Occipital lobe (tissue), 2 donors: ENCODE measurements around the gene MME. TPM values are rescaled to one million over a fixed set of nuclear protein-coding genes. Genes with fewer than 3 reads are reported as not detected.
"Not testable (repeated sequence)": the region's sequence is repeated elsewhere in the genome, so short reads cannot be mapped to it uniquely, and the experiment has no call there.

Experiments
- DNase-seq: peaks from one replicate; lab custom pipeline; 2025; lab: John Stamatoyannopoulos, UW
- total RNA-seq: library from RNA; depleted of rRNA; stranded (reverse); fragments of >200 nt; gene quantifications from one replicate; pipeline ENCODE4 v1.2.3, GENCODE V29; 2014

Gene MME
- total RNA-seq, 1 donor from 2014 or later: 7.2 TPM

GRCh38 chr3:155083313-155083905, 3.3 kb downstream of the MME start:
- no peak for DNase-seq

DNA sequence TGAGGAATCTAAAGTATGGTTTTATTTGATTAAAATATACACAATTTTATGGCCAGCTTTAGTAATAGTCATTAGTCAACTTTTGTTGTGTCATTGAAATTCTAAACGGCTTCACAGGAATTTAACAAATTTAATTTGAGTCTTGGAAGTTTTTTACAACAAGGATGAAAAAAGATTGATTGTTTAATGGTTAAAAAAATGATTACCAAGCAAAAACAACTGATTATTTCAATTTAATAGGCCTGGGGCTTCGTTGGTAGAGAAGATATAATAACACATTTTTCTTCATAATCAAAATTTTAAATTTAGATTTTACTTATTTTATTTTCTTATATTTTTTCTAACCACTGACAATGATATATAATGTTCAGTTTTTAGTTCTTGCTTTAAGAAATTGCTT, 4.4 kb downstream of the MME start:
- no peak for DNase-seq

DNA sequence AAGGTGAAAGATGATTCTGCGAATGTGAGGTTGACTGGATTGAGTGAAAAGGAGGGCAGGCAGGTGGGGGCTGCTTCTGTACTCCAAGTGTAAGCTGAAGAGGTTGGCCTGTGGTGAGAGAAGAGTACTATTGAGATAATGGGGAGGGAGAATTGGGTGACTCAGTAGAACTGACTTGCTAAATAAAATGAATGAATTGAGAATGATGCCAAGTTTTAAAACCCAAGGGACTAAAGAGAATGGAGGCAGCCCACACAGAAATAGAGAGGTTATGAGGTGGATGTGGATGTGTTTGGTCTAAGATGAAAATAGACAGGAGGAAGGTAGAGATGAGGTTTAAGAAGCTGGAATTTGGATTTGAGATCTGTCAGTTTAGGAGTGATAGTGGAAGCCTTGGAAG, 5.9 kb downstream of the MME start:
- DNase-seq: no peak

DNA sequence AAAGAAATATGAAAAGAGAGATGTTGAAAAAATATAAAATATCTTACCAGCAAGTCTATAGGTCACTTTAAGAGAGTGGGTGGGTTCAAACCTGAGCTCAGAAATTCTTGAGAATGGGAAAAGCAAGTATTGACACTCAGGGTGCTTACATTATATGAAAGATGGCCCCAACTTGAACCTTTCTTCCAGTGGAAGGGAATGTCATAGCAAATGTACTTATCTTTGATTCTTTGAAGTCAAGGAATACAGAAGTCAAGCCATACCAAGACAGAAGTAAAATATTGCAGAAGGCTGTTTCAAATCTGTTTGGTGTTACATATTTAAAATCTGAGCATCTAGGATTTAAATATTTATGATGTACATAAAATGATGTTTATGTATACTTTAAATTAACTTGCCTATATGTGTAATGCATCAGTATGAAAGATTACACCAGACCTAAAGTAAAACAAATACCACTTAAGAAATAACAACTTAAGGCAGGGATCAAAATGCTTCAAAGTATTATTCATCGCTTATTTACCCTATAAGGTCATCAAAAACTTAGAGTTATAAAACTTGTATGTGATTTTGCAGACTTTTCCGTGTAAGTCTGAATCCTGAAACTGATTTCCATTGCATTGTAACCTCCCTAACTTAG, 8.7 kb downstream of the MME start:
- no peak for DNase-seq

DNA sequence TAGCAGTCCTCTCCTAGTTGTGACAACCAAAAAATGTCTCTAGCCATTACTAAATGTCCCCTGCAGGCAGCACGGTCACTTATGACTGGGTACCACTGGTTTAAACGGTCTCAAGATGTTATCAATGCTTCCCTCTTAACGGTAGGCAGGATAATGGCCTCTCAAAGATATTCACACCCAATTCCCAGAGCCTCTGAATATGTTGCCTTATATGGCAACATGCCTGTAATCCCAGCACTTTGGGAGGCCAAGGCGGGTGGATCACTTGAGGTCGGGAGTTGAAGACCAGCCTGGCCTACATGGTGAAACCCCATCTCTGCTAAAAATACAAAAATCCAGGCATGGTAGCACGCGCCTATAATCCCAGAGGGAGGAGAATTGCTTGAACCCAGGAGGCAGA, 9.4 kb downstream of the MME start:
- no peak for DNase-seq

DNA sequence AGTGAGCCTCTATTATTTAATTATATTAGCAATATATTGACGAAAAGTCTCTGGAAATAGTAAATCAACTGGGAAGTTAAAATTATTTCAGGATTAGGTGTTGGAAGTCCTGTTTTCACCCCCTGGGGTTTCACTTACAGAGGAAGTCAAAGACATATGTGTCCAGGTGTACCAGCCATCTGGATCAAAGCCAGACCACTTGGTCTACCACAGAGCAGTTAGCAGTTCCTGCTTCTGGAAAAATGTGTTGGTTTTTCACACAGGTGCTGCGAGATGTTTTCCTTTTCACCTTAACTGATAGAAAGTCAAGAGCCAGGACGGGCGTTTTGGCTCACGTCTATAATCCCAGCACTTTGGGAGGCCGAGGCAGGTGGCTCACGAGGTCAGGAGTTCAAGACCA, 13.1 kb downstream of the MME start:
- no peak for DNase-seq

- DNase-seq: no peak
Measured at GRCh38 chr3:155096303-155097008, 16.3 kb downstream of the MME start.

DNA sequence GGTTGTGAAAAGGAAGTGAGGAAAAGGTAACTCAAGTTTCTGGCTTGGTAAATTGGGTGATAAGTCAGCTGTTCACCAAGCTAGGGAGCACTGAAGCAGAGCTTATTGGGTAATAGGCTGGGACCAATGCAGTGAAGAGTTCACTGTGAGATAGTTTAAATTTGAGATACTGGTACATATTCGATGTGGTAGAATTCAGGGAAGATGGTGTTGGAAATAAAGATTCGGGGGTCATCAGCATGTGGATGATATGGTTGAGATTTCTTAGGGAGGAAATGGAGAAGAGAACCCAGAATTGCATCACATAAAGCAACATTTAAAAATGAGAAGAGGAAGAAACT, 16.9 kb downstream of the MME start:
- DNase-seq: no peak

DNA sequence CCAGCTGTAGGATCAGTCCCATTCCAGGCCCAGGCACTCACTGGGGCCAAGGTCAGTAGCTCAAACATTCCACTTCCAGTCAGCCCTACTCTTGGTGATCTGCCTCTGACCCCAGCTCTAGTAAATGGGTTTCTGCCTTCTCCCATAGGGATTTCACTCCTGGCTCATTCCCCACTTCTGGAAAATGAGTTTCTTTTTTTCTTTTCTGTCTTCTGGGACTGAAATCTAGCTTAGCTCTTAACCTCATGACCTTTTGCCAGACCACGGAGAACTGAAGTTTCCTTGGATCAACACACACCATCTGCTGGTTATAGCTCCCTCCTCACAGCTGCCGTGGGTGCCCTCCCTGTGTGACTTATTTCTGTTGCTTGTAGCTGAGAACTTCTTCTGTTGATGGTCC, 21.3 kb downstream of the MME start:
- no peak for DNase-seq

GRCh38 chr3:155102329-155102728, 22.2 kb downstream of the MME start:
- DNase-seq: no peak

DNA sequence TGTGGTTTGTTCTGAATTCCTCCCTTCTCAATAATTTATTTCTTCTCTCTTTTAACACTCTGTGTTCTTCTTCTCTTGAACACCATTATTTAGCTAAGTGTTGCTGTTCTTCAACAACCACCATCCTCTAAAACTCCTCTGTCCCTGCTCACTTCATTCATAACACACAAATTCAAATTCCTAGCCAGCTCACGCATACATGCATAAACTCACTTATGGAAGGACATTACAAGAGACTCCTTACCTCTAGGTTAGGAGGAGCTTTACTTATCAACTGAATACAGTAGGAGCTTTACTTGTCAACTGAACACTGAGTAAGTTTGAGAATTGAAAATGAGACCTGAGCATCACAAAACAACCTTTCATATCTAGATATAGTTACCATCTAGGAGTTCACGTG, 23.6 kb downstream of the MME start:
- no peak for DNase-seq

DNA sequence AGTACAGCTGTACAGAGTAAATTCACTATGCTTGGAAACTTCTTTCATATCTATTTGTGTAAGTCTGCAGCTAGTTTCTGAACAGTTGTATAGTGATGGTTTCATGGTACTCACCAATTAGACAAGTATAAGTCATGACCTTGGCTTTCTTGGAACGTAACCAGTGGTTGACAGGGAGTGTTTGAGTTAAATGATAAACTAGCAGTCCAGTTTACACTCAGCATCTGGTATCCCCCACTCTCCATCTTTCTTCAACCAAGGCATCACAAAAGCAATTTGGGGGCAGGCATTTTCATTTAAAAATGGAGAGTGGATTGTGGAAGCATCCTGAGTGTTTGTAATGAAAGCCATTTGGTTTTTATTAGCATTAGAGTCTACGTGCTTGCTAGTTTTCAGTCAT, 26.0 kb downstream of the MME start:
- DNase-seq: no peak

DNA sequence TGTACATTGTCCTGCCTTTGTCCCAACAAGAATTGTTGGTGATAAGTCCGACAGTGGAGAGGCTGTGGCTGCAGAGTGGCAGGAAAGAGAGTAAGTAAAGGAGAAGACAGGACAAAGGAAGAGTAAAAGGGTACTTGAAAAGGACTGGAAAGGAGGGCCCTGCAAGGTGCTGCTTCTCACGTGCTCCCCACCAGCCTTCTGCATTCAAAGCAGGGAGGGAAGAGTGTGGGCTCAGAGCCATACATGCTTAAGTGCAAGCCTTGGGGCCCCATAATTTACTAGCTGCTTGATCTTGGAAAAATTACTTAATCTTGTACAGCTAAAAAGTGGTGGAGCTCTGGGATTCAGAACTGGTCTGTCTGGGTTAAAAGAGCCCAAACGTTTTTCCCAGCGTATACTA, 29.9 kb downstream of the MME start:
- no peak for DNase-seq

GRCh38 chr3:155110996-155111901, 31.1 kb downstream of the MME start:
- DNase-seq: no peak

DNA sequence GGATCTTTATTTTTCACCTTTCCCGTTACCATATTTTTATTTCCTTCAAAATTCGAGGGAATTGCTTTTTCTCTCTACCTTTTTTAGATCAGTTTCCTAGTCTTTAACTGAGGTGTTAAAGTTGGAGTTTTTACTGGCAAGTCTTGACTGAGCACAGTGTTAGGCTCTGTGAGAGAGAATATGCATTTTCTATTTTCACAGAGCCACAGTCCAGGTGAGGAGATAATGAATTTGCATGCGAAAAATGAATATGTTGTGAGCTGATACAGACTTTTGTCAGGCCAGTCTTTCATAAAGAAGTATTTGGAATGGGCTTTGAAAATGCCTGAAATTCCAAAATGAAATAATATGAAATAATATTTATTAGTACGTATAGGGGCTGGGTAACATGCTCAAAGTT, 31.9 kb downstream of the MME start:
- no peak for DNase-seq

DNA sequence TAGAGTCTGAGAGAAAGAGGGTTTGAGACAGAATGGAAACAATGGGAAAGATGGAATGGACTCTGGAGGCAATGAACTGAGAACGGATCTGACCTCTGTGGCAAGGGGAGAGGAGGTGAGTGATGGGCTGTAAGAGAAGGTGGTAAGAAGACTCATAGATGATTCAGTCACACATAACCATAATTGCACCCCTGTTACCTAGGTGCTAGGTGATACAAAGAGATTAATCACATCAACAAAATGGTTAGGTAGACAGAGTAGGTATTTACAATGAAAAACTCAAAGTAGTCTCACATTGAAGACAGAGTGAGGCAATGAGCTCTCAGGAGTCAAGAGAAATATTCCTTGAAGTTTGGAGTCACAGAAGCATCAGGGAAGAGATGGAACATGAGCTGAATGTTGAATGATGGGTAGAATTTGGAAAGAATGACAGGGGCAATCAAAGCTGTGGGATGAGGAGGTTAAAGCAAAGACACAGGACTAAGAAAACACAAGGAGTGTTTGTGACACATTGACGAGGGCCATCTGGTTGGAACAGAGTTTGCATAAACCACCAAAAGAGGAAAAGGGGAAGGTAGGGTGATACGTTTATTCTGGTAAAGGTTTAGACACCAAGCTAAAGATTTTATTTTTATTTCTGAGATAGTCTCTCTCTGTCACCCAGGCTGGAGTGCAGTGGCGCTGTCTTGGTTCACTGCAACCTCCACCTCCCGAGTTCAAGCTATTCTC, 32.7 kb downstream of the MME start:
- no peak for DNase-seq

DNA sequence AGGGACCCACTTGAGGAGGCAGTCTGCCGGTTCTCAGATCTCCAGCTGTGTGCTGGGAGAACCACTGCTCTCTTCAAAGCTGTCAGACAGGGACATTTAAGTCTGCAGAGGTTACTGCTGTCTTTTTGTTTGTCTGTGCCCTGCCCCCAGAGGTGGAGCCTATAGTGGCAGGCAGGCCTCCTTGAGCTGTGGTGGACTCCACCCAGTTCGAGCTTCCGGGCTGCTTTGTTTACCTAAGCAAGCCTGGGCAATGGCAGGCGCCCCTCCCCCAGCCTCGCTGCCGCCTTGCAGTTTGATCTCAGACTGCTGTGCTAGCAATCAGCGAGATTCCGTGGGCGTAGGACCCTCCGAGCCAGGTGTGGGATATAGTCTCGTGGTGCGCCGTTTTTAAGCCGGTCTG, 44.6 kb downstream of the MME start:
- DNase-seq: not testable (repeated sequence)

DNA sequence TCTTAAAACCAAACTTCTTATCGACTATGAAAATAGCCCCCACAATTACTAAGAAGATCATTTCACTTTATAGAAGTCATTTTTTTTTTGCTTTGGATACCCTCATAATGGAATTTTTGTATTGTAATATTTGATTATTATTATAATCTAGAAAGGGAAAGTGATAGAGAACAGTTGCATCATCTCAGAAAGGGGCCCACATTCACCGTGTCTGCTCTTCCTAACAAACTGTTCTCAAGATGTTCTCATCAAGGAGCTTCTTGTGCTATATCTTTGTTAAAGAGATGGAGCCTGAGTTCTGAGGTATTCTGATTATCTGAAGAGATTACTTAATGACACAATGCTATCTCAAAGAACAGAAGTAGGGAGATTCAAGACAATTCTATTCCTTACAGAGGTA, 49.3 kb downstream of the MME start:
- DNase-seq: no peak

DNA sequence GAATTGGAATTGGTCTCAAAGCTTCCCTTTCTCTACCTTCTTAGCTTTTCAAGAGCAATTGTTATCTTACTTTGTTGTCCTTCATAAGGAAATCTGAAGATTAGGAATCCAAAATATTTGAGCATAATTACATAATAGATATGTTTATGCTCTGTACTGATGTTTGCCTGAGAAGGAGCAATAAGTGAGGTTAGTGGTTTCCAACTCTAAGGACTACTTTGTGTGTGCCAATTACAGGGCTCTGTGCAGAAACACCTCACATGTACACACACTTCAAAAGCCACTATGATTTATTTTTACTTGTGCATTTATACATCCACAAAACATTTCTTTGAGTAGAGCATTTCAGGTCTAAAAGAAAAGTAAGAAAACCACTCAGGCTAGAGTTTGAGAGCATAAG, 49.9 kb downstream of the MME start:
- DNase-seq: no peak

- no peak for DNase-seq
Measured at GRCh38 chr3:155131104-155131503, 51.0 kb downstream of the MME start.

GRCh38 chr3:155134311-155134710, 54.2 kb downstream of the MME start:
- not testable (repeated sequence) for DNase-seq

- DNase-seq: no peak
Measured at GRCh38 chr3:155135003-155135402, 54.9 kb downstream of the MME start.
